Activated CD4-positive, alpha-beta T cell treated with anti-CD3 and anti-CD28 coated beads, Interleukin-2, amount 50 U/mL, for 1 hour (primary cell): ENCODE results near the gene CDR2.

ENCODE experiments used
- DNase-seq: peaks from one replicate; pipeline ENCODE4 v3.0.0-alpha.2; 2020

CDR2 gene

DNA sequence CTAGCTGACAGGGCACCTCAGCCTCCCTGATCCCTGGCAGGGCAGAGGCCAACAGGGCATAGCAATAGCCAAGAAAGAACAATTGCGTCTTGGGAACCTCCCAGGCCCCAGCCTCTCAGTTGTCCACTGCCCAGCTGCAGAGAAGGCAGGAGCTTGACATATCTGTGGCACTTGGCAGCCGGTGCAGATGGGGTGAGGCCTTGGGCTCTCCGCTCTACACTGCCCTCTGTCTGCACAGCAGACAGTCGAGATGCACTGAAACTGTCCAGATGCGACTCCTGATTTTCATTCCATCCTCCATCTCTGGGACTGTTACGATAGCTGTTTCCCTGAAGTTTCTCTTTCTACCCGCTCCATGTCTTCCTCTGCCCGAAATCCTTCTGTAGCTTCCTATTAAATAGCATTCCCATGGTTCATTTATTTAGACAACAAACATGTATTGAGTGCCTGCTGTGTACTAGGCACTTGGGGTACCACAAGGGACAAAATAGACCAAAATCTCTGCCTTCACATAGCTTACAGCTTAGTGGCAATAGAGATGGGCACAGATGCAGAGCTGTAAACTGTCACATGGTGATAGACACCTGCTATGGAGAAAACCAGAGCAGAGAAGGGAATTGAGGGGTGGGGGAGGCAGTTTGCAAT lies 73.9 kb downstream of the CDR2 start:
- peak; percentile 38 for DNase-seq

DNA sequence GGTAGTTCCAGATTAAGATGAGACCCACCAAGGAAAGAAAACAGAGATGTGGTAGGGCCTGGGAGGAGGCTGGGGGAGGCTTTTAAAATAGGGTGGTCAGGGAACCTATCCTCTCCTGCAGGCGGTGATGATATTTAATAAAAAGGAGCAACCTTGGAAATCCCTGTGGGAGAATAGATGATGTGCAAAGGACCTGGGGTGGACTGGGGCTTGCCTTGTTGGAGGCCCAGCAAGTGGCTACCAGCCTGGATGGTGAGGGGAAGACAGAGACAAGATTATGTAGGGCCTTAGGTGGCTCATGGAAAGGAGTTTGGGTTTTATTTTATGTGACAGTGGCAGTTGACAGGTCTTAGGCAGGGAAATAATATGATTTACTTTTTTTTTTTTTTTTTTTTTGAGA lies 75.4 kb downstream of the CDR2 start:
- no peak for DNase-seq

DNA sequence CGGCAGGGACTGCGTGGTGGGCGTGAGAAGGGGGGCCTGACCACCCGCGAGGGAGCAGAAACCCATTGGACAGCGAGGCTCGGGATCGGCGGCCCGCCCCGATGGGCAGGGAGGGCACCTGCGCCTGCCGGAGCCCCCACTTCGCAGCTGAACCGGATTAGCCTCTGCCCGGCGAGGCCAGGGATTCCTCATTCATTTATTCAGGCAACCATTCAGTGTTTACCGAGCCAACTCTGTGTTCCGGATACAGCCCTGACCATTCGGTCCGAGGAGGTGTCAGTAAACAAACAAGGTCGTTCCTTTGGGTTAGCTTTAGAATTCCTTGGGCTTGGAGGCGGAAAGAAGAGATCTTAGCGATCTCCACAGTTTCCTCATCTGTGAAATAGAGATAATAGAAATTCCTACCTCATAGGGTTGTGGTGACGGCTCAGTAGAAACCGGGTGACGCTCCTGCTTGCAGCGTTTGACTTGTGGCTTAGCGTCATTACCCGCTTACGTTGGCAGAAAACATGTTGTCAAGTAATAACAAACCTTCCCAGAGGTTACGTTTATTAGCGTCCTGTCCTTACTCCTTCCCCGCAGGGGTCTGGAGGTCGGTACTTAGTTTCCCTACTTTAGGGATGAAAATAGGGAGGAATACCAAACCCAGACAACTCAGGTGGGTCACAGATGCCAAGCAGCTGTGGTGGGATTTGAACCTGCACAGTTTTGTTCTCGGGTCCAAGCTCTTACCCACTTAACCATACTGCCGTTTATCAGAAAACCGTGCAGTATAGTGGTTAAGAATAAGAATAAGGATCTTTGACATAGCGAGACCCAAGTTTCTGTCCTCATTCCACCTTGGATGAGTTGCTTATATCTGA lies 76.3 kb downstream of the CDR2 start:
- DNase-seq = peak; percentile 59

DNA sequence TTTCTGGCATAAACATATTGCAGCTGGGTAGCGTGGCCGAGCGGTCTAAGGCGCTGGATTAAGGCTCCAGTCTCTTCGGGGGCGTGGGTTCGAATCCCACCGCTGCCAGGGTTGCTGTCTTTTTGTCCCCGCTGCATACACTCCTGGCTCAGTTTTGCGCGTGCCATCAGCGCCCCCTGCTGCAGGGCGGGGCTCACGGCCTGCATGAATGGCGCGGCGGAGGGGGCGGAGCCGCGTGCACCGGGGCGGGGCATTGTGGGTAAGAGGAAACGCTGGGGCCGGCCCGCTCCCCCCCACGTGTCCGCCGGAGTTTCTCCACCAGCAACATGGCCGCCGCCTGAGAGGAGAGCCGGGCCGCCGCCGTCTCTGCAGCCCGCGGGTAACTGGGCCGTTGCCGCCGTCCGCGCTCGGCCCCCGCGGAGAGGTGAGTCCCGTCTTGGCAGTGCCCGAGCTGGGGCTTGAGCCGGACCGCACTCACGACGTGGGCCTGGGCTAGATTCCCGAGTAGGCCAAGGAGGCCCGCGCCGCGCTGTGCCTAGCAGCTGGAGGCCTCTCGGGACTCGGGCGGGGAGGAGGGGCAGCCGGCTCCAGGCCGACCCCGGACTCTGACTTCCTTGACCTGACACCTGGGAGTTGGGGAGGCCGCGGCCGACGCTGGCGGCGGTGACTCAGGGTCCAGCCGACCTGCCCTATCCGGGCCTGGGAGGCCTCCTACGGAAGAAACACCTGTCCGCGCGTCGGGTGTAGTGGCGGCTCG lies 77.1 kb downstream of the CDR2 start, which contains the start of gene POLR3E:
Gene POLR3E, plus strand, starts transcription at position 296 of the 757 bp plus-strand sequence. CDS start 5,560 bp downstream, outside the sequence.
- peak; percentile 100 for DNase-seq

DNA sequence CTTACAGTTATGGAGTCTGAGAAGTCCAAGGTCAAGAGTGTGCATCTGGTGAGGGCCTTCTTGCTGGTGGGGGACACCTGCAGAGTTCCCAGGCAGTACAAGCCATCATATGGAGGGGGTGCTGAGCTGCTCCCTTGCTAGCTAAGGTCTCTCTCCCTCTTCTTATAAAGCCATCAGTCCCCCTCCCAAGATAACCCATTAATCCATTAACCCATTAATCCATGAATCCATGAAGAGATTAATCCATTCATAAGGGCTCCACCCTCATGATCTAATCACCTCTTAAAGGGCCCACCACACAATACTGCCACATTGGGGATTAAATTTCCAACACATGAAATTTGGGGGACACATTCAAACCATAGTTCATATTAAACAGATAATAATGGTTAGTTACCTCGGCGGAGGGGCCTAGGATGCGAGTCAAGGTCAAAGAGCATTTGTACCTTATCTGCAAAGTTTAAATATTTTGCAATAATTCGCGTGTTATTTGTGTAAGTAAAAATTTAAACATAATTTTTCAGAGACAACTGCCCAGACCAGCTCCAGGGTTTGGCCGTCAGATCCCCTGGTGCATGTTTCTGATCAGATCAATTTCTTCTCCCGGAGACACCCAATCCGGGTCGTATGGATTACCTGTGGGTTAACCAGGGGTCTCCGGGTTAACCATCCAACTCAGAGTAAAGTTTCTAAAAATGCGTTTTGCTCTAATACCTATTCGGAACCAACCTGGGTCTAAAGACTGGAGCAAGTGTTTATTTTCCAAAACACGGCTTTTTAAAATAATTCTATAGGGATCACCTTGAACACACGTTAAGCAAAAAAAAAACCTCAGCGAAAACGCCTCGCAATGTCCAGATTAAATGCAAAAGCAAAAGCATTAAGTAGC lies 78.0 kb downstream of the CDR2 start:
- no peak for DNase-seq
